DMS 273 treated with DMSO at 0.1 percent for 48 hours (cell line): Measurements from ENCODE around the gene DDX24.
A peak's percentile ranks its signal among the peaks of the same experiment; 100 is the strongest.

Experiments used
- DNase-seq: peaks from one replicate; lab custom pipeline; 2025; lab: John Stamatoyannopoulos, UW

The DDX24 gene

DNA sequence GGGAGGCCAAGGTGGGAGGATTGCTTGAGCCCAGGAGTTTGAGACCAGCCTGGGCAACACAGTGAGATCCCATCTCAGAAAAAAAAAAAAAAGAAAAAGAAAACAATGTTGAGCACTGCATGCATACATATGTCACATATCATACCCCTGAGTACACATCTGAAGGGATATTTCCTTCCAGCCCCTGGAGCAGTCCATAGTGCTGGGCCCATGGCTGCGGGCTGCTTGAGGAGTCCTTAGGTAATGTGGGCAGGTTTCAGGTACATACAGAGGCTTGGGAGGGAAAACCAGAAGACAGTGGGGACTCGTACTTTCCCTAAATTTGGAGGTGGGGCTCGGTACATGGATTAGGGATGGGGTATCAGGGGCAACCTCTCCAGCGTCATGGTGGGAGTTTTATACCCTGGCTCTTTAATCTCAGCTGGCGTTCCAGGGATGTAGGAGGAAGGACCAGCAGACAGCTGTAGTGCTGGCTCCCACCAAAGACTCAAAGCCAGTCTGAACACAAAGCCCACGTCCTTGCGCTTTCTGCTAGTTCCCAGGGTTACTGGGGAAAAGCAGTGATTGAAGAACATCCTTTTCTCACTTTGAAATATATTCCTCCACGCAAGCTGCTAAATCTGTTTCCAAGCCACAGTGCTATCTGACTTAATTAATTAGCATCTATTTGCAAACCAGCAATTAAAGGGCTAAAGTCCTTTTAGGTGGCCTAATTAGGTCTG lies 49.7 kb downstream of the DDX24 start:
- no peak for DNase-seq

DNA sequence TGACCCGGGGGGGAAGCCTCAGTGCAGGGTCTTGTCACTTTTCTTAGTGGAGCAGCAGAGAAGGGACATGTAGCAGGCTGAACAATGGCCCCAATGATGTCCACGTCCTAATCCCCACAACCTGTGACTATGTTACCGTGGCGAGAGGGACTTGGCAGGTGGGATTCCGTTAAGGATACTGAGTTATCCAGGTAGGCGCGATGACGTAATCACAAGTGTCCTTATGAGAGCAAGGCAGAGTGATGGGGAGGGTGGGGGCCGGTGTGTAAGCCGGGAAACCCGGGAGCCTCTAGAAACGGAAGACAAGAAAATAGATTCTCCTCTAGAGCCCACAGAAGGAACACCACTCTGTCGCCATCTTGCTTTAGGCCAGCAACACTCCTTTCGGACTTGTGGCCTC lies 50.4 kb downstream of the DDX24 start:
- no peak for DNase-seq

DNA sequence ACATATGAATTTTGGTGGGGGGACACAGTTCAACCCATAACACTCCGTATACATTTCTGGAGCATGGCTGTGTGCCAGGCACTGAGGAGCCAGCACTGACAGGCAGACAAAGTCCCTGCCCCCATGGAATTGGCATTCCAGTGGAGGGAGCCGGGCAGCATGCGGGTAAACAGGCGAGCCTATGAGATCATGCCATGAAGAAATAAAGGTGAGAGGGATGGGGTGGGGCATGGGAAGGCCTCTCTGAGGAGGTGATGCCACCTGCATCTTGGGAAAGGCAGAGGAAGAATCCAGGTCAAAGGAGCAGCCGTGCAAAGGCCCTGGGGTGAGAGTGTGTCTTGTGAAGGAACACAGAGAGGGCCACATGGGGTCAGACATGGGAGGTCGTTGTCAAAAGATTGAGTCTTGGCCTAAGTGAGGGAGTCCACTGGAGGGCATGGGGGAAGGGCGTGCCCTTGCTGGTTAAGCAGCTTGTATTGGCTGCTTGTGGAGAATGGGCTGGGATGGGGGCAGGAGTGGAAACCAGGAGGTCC lies 51.3 kb downstream of the DDX24 start:
- DNase-seq = no peak

DNA sequence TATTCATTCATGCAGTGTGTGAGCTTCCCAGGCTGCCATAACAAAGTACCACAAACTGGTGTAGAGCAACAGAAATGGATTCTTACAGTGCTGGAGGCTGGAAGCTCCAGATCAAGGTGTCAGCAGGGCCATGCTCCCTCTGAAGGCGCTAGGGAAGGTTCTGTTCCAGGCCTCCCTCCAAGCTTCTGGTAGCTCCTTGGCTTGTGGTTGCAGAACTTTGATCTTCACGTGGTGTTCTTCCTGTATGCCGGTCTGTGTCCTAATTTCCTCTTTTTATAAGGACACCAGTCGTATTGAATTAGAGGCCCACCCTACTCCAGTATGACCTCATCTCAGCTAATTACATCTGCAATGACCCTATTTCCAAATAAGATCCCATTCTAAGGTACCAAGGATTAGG lies 51.7 kb downstream of the DDX24 start:
- no peak for DNase-seq

DNA sequence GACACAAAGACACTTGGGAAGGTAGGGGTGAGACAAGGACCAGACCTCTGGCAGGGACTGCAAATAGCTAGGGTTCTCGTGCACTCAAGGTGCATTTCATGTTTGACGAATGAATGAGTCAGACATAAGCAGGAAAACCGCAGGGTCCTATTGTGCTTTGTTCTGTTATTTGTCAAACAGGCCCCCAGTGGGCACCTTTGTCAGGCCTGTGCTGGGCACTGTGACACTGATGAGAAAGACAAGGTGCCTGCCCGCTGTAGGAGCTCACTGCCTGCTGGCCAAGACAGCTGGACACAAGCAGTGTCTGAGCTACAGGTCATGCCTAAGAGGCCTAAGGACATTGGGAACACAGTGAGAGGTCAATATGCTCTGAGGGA lies 52.6 kb downstream of the DDX24 start:
- no peak for DNase-seq

DNA sequence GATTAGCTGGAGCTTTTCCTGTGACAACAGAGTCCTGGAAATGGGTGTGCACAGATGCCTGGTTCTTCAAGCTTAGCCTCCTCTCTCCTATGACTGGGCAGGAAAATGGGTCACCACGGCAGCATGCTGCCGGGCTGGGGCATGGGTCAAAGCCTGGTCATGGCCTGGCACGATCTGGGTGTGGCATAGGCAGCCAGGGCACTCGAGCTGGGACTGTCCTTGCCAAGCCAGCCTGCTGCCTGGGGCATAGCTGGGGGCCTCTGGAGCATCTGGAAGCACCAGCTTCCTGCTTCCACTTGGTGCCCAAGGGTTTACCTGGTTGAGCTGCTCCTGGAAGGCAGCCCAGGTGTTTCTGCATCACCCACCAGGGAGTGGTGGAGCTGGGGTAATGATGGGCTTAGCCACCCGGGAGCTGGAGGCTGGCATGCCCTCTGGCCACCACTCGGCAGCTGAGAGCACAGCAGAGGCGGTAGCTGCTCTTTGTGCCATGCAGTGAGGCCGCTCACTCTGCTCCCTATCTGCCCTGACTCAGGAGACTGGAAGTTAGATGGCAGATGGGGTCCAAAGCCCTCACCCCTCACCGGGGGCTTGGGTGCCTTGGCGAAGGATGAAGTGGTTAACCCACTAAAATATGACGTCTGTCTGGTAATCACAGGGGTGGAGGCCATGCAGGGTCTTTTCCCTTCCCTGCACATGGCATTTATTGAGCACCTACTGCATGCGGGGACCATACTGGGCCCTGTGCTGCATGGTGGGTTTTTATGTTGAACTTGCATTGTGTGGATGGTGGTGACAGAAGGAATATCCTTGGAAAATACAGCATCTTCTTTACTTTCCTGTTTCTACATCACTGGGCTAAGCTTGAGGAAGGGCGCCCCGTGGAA lies 53.2 kb downstream of the DDX24 start:
- no peak for DNase-seq

DNA sequence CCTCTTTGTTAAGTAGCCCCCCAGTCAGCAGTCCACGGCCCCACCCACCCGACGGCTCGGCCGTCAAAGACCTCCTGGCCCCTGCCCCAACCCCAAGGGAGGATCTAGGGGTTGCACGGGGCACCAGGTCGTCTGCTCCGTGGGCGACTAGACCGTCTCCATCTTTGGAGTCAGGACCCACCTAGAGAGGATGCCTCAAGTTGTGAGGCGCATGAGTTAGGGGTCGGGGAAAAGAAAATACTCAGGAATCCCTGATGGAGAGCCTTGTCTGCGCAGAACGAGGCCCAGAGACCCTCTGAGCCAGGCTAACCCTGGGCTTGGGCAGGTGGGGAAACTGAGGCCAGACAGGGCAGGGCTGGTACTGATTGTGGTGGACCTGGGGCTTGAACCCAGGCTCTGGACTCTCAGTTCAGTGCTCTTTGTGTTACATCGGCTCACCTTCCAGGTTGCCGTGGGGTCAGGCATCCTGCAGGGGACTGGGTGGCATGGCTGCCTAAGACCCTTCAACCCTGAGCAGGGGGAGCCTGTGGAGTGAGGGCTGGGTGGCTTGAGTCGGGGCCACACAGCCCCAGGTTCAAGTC lies 54.0 kb downstream of the DDX24 start:
- DNase-seq = no peak

DNA sequence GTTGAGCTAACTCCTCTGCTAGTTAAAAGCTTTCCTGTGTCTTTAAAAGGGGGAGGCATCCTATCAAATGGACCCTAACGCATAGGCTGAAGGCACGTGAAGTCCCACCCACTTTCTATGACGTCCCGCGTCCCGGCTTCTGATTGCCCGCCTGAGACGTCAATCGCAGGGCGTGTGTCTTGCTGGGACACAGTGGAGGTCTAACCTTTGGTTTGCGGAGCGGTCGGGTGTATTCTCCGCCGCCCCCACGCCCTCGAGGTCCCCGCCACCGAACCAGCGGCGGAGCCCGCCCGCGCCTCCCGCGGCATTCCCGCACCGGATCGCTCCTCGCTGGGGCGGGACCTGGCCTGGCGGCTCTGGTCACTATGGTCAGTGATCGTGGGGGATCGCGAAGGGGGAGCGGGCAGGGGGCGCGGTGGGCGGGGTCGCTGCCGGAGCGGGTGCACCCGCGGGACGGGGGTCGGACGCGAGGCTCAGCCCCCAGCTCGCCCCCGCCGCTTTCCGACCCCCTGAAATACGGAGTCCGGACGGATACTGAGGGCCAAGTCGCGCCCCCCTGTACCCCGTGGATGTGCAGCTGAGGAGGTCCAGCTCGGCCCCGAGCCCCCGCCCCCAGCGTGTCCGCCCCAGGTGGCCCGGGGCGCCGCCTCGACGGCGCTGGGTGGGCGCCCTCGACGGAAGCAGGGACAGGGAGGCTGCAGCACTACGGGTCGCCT lies 54.7 kb downstream of the DDX24 start, which contains the start of gene OTUB2:
TSS of gene OTUB2 (plus strand) at position 168 of the 716 bp plus-strand sequence. CDS start at position 366, 198 bp downstream.
- peak; percentile 95 for DNase-seq

DNA sequence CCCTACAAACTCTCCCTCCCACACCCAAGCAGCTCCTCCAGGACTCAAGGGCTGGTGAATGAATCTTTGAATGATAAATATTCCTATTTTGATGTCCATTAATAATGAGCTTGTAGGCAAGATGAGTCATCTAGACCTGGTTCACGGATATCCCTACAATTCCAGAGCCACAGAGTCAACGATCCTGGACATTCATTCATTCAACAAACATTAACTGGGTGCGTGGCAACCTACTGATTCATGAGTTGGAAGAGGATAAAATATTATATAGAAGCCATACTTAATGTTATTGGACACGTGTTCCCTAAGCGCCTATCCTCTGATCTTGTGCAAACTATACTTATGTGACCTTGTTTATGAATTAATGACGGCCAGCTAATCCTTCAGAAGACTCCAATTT lies 55.3 kb downstream of the DDX24 start:
- DNase-seq = no peak

DNA sequence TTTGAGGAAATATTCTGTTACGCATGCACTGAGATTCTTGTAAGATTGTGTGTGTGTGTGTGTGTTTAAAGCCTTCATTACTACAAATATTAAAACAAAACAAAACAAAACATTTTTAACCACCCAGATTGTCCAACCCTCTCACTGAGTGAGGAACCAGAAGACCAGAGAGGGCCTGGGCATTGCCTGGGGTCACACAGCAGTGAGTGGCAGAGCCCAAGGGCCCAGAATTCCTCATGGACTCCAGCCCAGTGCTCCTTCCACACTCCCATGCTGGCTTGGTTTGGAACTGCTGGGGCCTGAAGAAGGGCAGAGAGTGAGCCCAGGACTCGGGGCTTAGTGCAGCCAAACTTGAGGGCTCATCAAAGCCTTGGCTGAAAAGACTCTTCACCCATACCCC lies 56.5 kb downstream of the DDX24 start:
- no peak for DNase-seq

DNA sequence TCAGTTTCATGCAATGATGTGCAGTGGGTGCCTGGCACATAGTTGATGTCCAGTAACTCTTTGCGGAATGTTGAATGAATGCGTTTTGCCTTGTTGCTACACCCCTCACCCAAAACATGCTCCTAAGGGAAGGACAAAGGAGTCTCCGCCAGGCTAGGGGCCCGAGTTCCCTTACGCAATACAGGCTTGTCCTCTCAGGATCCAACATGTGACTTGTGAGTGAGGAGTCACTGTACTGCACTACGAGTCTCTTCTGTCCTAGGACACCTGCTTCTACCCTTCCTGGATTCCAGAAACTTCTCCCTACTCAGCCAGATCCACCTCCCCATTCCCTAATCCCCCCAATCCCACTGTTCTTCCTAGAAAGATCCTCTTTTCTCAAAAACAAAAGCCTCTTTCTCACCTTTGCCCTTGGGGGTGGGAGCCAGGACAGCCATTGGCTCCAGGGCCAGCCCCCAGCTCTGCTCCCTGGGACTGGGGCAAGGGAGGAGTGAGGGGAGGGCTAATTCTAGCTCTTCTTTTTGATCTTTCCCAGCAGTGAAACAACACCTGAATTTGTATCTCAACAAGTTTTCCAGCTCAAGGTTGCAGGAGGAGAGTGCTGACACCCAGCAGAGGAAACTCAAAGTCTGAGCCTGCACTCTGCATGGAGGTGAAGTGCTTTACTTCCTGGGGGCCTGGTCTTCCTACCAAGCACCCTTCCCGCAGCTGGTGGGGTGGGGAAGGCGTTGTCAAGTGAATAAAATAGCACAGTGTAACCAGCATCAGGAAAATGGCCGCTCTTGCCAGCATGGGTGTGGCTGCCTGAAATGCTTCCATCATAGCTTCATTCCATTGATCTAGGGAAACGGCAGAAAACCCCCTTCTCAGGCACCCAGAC lies 58.2 kb downstream of the DDX24 start:
- DNase-seq = no peak

DNA sequence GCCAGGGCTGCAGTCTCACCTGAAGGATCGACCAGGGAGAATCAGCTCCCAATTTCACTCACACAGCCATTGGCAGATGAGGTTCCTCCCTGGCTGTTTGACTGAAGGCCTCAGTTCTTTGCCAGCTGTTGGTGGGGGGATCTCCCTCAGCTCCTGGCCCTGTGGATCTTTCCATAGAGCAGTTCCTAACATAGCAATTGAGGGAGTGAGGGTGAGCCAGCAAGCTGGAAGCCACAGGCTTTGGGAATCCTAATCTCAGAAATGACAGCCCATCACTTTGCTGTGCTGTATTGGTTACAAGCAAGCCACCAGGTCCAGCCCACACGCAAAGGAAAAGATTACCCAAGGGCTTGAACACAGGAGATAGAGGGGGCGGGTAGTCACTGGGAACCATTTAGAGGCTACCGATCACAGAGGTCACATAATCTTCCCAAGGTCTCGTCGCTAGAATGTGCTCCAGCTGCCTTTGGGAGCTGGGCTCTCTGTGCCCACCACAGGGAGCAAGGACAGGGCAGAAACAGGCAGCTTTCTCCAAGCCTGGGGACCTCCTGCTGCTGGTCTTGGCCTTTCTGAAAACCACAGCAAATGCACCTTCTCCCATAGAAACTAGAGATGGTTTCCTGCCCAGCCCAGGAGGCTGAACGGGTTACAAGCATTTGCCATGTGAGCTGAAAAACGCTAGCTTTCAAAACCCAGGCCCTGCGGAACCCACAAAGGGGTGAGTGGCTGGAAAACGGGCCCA lies 59.4 kb downstream of the DDX24 start:
- no peak for DNase-seq

DNA sequence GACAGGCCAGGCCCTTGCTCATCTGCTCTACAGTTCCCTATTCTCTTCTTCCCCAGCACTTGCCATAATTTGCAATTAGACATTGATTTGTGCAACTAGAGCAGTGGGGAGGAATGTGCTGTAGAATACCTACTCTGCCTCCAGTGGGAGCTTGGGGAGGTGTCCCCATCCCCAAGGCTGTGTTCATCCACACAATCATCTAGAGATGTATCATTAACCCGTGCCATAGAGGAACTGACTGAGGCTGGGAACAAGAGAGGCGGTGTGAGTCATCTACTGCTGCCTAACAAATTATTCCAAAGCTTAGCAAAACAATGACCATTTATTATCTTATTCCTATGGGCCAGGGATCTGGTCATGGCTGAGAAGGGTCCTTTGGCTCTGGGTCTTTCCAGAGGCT lies 60.0 kb downstream of the DDX24 start:
- no peak for DNase-seq

DNA sequence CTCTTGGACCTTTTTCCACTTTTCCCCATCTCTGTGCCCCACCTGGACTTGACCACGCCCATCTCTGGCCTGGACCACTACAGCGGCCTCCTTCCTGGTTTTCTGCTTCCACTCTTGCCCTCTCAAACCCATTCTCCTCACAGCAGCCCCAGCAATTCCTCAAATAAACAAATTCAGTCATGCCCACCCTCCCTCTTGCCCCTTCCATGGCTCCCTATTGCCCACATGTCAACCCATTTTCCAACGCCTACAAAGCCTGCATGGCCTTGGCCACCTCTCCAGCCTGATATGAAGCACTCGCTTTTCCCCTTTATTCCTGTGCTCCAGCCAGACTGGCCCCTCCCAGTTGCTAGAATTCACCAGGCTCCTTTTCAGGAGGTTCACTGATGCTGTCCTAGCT lies 60.7 kb downstream of the DDX24 start:
- no peak for DNase-seq

DNA sequence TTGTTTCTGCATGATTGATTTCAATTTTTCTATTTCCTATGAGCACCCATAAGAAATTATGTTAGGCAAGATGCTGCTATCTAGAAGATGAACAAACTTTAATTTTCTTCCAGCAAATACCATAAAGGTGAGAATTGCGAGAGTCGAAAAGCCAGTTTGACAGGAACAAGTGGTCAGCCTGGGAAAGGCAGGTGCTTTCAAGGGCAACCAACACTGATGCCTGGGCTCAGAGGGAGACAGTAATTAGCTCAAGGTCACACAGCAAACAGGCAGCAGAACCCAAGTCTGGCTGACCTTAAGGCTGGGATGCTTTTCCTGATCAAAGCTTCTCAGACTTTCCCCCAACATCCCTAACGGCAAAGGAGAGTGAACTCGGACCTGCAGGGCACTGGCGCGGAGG lies 61.7 kb downstream of the DDX24 start:
- no peak for DNase-seq

DNA sequence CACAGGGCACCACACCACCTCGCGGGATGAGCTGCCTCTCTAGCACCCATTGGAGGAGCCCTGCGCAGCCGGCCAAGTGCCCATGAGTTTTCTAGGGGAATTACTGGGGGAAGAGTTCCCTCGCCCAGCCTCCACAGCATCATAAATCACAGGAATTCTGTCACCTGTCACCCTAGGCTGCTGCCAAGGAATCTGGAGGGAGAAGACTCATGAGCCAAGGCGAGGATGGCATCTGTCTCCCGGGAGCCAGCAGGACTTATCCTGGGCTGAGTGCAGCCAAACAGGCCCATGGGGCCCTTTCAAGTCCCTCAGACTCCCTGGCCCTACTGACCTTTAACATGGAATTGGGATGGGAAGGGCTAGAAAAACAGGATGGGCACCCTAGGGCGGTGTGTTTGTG lies 62.7 kb downstream of the DDX24 start:
- no peak for DNase-seq

DNA sequence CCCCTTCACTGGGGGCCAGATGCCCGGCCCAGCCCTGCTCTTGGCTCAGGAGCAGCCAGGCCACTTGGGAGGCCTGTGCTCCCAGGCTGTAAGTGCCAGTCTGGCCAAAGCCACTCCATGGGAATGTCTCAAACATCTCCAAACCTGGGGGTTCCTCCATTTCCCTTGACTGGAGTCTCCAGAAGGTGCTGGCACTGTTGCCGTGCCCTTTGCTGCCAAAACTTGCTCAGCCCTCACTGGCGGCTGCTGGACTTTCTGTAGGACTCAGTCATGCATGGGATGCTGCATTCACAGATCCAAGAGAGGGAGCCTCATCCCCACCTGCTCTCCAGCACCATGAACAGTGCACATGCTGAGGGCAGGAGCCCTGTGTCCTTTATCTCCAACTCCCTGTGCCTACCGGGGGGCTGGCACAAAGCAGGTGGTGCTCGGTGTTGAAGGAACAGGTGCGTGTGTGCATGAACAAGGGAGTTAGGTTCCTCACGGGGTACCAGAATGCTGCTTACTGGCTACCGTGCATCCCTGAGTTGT lies 64.5 kb downstream of the DDX24 start:
- no peak for DNase-seq

DNA sequence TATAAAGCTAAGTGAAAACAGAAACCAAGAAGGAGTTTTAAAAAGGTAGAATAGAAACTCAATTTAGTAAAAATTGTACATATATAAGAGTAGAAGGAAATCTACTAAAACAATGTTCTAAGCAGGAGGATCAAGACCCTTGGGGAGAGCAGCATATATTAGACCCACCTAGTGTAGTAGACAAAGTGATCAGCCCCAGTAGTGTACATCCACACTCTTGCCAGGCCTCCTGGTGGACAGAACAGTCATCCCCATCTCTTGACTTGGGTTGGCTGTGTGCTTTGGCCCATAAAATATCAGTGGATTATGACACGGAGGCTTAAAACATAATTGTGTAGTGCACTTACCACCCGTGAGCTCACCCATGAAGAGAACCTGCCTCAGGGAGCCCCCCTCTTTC lies 65.8 kb downstream of the DDX24 start:
- no peak for DNase-seq

DNA sequence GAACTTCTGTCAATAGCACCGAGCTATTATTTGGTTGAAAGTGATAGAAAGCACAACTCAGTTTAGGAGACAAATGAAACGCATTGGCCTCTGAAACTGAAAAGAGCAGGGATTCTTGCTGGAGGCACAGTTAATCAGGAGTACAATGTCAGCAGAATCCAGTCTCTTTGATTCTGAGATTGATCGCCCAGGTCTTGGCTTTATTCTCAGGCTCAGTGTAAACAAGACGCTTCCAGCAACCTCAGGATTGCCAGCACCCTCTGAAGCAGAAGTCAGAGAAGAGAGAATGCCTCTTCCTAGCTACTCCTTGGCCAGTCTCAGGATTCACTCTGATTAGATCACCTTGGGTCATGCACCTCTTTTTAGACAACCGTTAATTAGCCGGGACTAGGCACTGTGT lies 66.6 kb downstream of the DDX24 start:
- DNase-seq = no peak

DNA sequence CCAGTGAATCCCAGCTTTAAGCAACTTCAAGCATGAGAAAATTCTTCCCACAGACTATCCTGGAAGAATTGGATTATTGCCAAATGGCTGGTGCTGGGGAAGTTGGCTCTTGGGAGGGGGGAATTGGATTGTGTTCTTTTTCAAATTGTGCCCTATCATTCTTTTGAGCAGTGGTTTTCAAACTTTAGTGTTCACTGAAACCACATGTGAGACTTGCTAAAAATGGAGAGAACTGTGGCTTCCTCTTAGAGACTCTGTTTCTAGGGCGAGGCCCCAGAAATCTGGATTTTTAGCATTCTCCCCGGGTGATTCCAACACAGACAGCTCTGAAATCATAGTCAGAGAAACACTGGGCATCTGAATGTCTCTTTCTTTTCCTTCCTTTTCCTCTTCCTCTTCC lies 69.2 kb downstream of the DDX24 start:
- DNase-seq = no peak
